Choroid plexus epithelial cell (primary cell): ENCODE measurements around the gene CORO7.

Source experiments
- DNase-seq: peaks from one replicate; pipeline ENCODE4 v3.0.0-alpha.2; 2010; ENCODE audit warnings: low read depth
- H3K4me3 ChIP-seq: 2 replicates; pipeline ENCODE4 v1.5.1; 2011; ENCODE audit warnings: low read depth, mild to moderate bottlenecking, control low read depth, low read length, moderate library complexity
- TF ChIP-seq, protein P1 (sequence below): conservative IDR thresholded peaks from 2 replicates; pipeline ENCODE4 v1.5.1; 2011; ENCODE audit warnings: low read depth, mild to moderate bottlenecking, control low read depth, inconsistent platforms, low read length, moderate library complexity

CORO7 gene

GRCh38 chr16:4350787-4351659 lies 65.4 kb downstream of the CORO7 start, which contains the start of gene PAM16:
PAM16 (minus strand) TSS chr16:4351321; CDS start chr16:4351234, 87 bp downstream.
- DNase-seq = peak; percentile 93
- TF ChIP-seq, protein P1, sequence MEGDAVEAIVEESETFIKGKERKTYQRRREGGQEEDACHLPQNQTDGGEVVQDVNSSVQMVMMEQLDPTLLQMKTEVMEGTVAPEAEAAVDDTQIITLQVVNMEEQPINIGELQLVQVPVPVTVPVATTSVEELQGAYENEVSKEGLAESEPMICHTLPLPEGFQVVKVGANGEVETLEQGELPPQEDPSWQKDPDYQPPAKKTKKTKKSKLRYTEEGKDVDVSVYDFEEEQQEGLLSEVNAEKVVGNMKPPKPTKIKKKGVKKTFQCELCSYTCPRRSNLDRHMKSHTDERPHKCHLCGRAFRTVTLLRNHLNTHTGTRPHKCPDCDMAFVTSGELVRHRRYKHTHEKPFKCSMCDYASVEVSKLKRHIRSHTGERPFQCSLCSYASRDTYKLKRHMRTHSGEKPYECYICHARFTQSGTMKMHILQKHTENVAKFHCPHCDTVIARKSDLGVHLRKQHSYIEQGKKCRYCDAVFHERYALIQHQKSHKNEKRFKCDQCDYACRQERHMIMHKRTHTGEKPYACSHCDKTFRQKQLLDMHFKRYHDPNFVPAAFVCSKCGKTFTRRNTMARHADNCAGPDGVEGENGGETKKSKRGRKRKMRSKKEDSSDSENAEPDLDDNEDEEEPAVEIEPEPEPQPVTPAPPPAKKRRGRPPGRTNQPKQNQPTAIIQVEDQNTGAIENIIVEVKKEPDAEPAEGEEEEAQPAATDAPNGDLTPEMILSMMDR = no peak
- H3K4me3 ChIP-seq = peak within 1 kb of the TSS; percentile 85

DNA sequence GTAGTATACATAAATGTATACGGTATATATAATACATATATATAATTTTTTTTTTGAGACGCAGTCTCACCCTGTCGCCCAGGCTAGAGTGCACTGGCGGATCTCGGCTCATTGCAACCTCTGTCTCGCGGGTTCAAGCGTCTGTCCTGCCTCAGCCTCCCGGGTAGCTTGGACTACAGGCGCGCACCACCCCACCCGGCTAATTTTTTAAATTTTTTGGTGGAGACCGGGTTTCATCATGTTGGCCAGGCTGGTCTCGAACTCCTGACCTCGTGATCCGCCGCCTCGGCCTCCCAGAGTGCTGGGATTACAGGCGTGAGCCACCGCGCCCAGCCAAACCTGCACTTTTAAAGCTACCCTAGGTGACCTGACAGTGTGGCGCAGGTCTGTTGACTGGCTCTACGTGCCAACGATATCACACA lies 66.0 kb downstream of the CORO7 start:
- TF ChIP-seq, protein P1 = no peak
- H3K4me3 ChIP-seq = peak overlapping the region; percentile 85
- no peak for DNase-seq

DNA sequence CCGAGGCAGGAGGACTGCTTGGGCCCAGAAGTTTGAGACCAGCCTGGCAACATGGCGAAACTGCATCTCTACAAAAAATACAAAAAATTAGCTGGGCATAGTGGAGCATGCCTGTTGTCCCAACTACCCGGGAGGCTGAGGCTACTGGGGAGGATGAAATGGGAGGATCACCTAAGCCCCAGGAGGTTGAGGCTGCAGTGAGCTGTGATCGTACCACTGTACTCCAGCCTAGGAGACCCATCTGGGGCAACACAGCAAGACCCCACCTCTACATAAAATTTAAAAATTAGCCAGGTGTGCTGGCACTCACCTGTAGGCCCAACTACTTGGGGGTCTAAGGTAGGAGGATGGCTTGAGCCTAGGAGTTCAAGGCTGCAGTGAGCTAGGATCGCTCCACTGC lies 67.1 kb downstream of the CORO7 start:
- no peak overlapping the region for H3K4me3 ChIP-seq
- DNase-seq = no peak
- TF ChIP-seq, protein P1 = no peak

DNA sequence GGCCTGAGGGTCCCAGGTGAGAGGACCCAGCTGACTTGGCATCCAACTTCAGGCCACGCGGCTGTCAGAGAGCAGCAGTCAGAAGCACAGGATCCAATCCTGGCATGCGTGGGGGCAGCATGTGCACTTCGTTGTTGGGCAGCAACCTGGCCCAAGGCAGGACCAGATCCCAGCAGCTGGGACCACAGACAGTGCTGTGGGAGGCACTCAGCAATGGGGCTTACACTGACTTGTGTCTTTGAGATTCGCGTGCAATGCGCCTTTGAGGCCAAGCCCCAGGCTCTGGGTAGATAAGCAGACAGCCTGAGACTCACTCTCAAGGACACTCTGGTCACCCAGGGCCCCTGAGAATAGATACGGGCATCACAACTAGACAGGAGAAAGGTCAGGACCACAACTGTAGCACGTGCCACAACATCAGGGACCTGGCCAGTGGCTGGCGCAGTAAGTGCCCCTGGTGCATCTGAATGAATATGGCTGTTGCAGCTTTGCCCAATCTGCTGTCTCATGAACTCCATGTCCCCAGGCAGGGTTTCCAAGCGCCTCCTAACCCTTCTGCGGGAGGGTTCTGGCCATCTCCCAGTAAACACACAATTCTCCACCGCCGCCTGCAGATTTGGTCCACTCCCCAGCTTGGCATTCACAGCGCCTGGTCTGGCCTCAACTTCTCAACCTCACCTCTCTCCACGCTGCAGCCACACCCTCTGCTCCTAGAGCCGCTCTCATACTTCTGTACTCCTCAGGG lies 68.5 kb downstream of the CORO7 start:
- TF ChIP-seq, protein P1 = no peak
- H3K4me3 ChIP-seq = no peak overlapping the region
- no peak for DNase-seq

DNA sequence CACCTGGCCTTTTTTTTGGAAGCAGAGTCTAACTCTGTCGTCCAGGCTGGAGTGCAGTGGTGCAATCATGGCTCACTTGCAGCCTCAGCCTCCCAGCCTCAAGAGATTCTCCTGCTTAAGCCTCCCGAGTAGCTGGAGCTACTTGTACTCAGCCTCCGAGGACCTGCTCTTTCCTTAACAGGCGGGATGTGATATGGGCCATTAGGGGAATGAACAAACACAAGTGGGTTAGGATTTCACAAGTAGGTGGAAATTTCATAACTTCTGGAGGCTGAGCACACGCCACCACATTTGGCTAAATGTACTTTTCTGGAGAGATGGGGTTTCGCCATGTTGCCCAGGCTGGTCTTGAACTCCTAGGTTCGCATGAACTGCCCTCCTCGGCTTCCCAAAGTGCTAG lies 69.4 kb downstream of the CORO7 start:
- TF ChIP-seq, protein P1 = no peak
- no peak overlapping the region for H3K4me3 ChIP-seq
- DNase-seq = peak; percentile 61

- DNase-seq = no peak
- H3K4me3 ChIP-seq = no peak overlapping the region
- TF ChIP-seq, protein P1 = no peak
Measured at GRCh38 chr16:4345836-4346781, 70.3 kb downstream of the CORO7 start.
